Astrocyte (in vitro differentiated cells and primary cell): Measurements from ENCODE around the gene NKIRAS2.

Source experiments
- EZH2 ChIP-seq: IDR thresholded peaks from 2 replicates; pipeline ENCODE4 v1.6.1; 2012; ENCODE audit warnings: mild to moderate bottlenecking, low read length, inconsistent platforms; ENCODE audit not compliant: insufficient read depth
- TF ChIP-seq, protein P1 (sequence below): IDR thresholded peaks from 2 replicates; pipeline ENCODE4 v1.5.1; 2011; ENCODE audit warnings: low read depth, mild to moderate bottlenecking, inconsistent platforms, low read length, moderate library complexity; ENCODE audit not compliant: insufficient read depth

DNA sequence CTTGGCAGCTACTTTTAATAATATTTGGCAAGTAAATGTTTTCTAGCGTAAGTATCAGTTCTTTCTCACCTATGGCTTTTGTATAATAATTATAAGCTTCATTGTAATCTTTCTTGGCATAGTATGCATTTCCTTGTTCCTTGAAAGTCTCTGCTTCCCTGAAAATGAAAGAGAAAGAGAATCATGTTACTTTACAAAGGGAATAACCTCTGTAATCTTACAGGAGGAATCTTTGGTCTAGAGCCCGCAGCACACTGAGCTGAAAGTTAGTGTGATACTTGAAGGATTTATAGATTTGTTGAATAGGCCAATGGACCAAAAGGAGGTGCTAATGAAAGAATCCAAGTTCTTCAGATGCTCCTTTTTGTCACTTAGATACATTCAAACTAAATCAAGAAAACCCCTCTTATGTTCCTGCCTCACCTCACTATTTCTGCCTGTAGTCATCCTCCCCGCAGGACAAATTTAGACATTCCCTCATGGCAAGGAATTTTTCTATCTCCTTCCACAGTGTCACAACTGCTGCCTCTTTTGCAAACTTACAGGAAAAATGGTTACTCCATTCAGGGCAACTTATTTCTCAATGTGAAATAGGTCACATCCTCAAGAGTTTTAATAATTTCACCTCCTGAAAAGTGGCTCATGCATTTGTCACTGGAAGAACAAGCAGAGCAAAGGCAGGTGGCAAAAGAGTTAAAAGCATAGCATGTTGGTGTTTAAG is 19.3 kb upstream of the NKIRAS2 start:
- TF ChIP-seq, protein P1, sequence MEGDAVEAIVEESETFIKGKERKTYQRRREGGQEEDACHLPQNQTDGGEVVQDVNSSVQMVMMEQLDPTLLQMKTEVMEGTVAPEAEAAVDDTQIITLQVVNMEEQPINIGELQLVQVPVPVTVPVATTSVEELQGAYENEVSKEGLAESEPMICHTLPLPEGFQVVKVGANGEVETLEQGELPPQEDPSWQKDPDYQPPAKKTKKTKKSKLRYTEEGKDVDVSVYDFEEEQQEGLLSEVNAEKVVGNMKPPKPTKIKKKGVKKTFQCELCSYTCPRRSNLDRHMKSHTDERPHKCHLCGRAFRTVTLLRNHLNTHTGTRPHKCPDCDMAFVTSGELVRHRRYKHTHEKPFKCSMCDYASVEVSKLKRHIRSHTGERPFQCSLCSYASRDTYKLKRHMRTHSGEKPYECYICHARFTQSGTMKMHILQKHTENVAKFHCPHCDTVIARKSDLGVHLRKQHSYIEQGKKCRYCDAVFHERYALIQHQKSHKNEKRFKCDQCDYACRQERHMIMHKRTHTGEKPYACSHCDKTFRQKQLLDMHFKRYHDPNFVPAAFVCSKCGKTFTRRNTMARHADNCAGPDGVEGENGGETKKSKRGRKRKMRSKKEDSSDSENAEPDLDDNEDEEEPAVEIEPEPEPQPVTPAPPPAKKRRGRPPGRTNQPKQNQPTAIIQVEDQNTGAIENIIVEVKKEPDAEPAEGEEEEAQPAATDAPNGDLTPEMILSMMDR, result no peak
- TF ChIP-seq EZH2, result no peak
